Esophagus muscularis mucosa (tissue), 4 donors: ENCODE measurements around the gene PLPP1.

Source experiments
- EP300 ChIP-seq: sonication (generic); formaldehyde crosslinking; IDR thresholded peaks from one replicate; pipeline ENCODE4 v1.6.1; 2017; ENCODE audit warnings: antibody characterized with exemption
- POLR2A ChIP-seq: fragments of 450-650 bp; IDR thresholded peaks from one replicate; pipeline ENCODE4 v1.6.1; 2017; ENCODE audit warnings: antibody characterized with exemption, moderate library complexity, mild to moderate bottlenecking, low read depth
- POLR2AphosphoS5 ChIP-seq, 2 donors: sonication (generic); formaldehyde crosslinking; IDR thresholded peaks; one replicate each; pipeline ENCODE4 v1.6.1; 2017; ENCODE audit warnings: antibody characterized with exemption in 2 of 2
- TF ChIP-seq, protein P1 (sequence below), 3 experiments: fragments of 200-600 bp in 2 of 3; fragments of 450-650 bp in 1 of 3; sonication (generic) in 2 of 3; IDR thresholded peaks; one replicate each; pipeline ENCODE4 v1.5.1; 2017 to 2019; ENCODE audit warnings: antibody characterized with exemption in 3 of 3, mild to moderate bottlenecking in 2 of 3, moderate library complexity in 1 of 3

DNA sequence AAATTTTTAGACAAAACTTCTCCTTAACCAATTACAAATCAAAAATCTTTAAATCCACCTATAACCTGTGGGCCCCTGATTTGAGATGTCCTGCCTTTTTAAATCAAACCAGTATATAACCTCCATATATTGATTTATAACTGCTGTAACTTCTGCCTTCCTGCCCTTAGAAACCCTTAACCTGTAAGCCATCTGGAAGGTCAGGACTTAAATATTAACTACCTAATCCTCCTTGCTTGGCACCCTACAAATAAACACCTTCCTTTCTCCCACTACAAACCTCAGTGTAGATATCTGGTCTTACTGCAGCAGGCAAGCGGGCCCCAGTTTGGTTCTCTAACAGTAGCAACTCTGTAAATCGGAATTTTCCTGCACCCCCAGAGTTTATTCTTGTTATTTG lies 143.1 kb downstream of the PLPP1 start:
- TF ChIP-seq, protein P1, sequence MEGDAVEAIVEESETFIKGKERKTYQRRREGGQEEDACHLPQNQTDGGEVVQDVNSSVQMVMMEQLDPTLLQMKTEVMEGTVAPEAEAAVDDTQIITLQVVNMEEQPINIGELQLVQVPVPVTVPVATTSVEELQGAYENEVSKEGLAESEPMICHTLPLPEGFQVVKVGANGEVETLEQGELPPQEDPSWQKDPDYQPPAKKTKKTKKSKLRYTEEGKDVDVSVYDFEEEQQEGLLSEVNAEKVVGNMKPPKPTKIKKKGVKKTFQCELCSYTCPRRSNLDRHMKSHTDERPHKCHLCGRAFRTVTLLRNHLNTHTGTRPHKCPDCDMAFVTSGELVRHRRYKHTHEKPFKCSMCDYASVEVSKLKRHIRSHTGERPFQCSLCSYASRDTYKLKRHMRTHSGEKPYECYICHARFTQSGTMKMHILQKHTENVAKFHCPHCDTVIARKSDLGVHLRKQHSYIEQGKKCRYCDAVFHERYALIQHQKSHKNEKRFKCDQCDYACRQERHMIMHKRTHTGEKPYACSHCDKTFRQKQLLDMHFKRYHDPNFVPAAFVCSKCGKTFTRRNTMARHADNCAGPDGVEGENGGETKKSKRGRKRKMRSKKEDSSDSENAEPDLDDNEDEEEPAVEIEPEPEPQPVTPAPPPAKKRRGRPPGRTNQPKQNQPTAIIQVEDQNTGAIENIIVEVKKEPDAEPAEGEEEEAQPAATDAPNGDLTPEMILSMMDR (IDR thresholded peaks at IDR 0.05) = no peak
- no peak for TF ChIP-seq POLR2AphosphoS5 (IDR thresholded peaks at IDR 0.05)
- TF ChIP-seq POLR2A = no peak
- no peak for TF ChIP-seq EP300
